Activated CD4-positive, alpha-beta T cell treated with anti-CD3 and anti-CD28 coated beads, Interleukin-2, amount 50 U/mL, for 4 hours (primary cell): ENCODE results near the gene JPT2.

ENCODE experiments used
- DNase-seq, 2 experiments: peaks; one replicate each; pipeline ENCODE4 v3.0.0-alpha.2; 2020

The JPT2 gene

GRCh38 chr16:1740781-1741490 is 62.9 kb downstream of the JPT2 start:
- DNase-seq, result no peak

- no peak for DNase-seq
Observed at GRCh38 chr16:1741553-1742165, 63.6 kb downstream of the JPT2 start.

GRCh38 chr16:1743376-1744337 is 65.6 kb downstream of the JPT2 start:
- DNase-seq, result no peak

GRCh38 chr16:1744338-1744840 is 66.3 kb downstream of the JPT2 start:
- DNase-seq, result no peak

- DNase-seq, result no peak
Observed at GRCh38 chr16:1745181-1745899, 67.3 kb downstream of the JPT2 start.

DNA sequence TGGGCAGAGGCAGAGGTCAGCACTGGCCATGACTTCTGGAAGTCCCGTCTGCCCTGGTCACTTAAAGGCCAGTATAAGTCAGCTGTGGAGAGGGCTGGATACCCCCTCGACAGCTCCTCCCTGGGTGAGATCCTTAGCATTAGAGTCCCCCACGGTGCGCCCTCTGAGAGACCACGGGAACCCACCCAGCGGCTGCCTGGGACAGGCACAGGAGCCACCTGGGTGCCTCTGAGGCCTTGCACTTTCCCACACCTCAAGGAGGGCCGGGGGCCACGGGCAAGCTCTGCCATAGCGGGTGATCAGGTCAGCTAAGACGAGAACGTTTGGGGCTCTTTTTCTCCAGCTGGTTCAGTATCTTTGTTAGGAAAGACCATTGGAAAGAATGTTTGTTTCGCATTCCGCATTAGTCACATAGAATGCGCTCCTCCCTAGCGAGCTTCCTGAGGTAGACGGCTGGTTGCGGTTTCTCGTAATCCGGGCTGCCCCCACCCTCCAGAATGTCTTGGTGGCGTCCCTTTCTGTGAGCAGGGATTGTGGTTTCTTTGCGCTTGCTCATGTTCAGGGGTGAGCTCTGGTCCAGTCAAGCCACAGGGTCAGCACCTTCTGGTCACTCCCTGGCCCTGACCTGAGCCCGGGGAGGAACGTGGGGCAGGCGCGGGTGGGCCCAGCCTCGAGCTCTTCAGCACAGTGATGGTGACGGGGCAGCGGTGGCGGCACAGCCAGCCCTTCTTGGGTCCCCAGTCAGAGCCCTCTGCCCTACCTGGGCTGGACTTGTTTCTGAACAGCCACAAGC is 68.0 kb downstream of the JPT2 start:
- DNase-seq, result no peak

GRCh38 chr16:1746693-1747195 is 68.7 kb downstream of the JPT2 start:
- DNase-seq, result no peak

GRCh38 chr16:1747934-1748333 is 69.9 kb downstream of the JPT2 start:
- no peak for DNase-seq

GRCh38 chr16:1749152-1750117 is 71.4 kb downstream of the JPT2 start:
- DNase-seq, result no peak
